ENCODE data around the gene KCNAB1.

DNA sequence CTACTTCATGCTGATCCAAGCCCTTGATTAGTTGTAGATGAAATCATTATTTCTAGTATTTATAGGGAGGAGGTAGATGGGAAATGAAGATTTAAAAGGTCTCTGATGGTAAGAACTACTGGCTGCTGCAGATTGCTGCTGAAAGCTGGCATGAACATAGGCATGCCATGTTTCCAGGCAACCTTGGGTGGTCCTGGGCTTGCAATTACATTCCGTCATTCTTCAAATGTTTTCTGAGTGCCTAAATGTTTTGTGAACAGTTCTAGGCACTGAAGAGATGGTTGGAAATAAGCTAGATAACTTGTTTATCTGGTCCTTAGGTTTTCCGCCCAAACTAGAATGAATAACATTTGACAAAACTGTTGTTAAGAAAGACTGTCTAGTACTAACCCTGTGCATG is 95.8 kb downstream of the KCNAB1 start:
- TF ChIP-seq, protein P1, sequence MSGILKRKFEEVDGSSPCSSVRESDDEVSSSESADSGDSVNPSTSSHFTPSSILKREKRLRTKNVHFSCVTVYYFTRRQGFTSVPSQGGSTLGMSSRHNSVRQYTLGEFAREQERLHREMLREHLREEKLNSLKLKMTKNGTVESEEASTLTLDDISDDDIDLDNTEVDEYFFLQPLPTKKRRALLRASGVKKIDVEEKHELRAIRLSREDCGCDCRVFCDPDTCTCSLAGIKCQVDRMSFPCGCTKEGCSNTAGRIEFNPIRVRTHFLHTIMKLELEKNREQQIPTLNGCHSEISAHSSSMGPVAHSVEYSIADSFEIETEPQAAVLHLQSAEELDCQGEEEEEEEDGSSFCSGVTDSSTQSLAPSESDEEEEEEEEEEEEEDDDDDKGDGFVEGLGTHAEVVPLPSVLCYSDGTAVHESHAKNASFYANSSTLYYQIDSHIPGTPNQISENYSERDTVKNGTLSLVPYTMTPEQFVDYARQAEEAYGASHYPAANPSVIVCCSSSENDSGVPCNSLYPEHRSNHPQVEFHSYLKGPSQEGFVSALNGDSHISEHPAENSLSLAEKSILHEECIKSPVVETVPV (CRISPR knock-in tag; IDR thresholded peaks at IDR 0.05), result no peak
- TF ChIP-seq ZNF70 (CRISPR knock-in tag; IDR thresholded peaks at IDR 0.05) (no peak), SNAI2 (CRISPR knock-in tag; IDR thresholded peaks at IDR 0.05) (no peak), TOX (CRISPR knock-in tag; IDR thresholded peaks at IDR 0.05; ENCODE audit: borderline replicate concordance) (no peak), RARB (CRISPR knock-in tag; IDR thresholded peaks at IDR 0.05) (no peak), ESRRG (CRISPR knock-in tag; IDR thresholded peaks at IDR 0.05) (no peak), BACH2 (CRISPR knock-in tag; IDR thresholded peaks at IDR 0.05; ENCODE audit: borderline replicate concordance) (no peak), ZFP30 (CRISPR knock-in tag; IDR thresholded peaks at IDR 0.05) (no peak), TCF4 (CRISPR knock-in tag; IDR thresholded peaks at IDR 0.05; ENCODE audit: borderline replicate concordance) (no peak)
- TF ChIP-seq, protein P2, sequence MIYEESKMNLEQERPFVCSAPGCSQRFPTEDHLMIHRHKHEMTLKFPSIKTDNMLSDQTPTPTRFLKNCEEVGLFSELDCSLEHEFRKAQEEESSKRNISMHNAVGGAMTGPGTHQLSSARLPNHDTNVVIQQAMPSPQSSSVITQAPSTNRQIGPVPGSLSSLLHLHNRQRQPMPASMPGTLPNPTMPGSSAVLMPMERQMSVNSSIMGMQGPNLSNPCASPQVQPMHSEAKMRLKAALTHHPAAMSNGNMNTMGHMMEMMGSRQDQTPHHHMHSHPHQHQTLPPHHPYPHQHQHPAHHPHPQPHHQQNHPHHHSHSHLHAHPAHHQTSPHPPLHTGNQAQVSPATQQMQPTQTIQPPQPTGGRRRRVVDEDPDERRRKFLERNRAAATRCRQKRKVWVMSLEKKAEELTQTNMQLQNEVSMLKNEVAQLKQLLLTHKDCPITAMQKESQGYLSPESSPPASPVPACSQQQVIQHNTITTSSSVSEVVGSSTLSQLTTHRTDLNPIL (CRISPR knock-in tag; IDR thresholded peaks at IDR 0.05; ENCODE audit: low read depth), result no peak
